Omental fat pad (tissue), 4 donors: ENCODE results near the gene FAM25G. TPM values are rescaled to one million over a fixed set of nuclear protein-coding genes. Genes with fewer than 3 reads are reported as not detected.
"Not testable (repeated sequence)": the region's sequence is repeated elsewhere in the genome, so short reads cannot be mapped to it uniquely, and the experiment has no call there.

Experiments
- ATAC-seq: fragments of 150-250 bp; one replicate; pipeline ENCODE4 v1.9.1; 2016; ENCODE audit warnings: mild to moderate bottlenecking, moderate library complexity; ENCODE audit not compliant: low FRiP score
- DNase-seq: peaks from one replicate; pipeline ENCODE4 v3.0.0-alpha.2; 2019; ENCODE audit warnings: low spot score
- total RNA-seq, 4 donors: library from RNA; depleted of rRNA; stranded (reverse); fragments of >200 nt; gene quantifications; one replicate each; pipeline ENCODE4 v1.1.0, GENCODE V29; 2016

Gene FAM25G
- total RNA-seq, result not detected

- not testable (repeated sequence) for DNase-seq, ATAC-seq
These were observed at the start of gene FAM25G for GRCh38 chr10:47491600-47491999. Gene FAM25G (minus strand): TSS chr10:47491700. CDS start chr10:47491674, 26 bp downstream.

- ATAC-seq, DNase-seq: not testable (repeated sequence)
These were observed 44.9 kb upstream of the FAM25G start for GRCh38 chr10:47536430-47536829.

- DNase-seq, ATAC-seq: not testable (repeated sequence)
These were observed 32.0 kb upstream of the FAM25G start, which contains the start of gene AGAP9 for GRCh38 chr10:47523475-47523874. Gene AGAP9 (minus strand): TSS chr10:47523638. CDS start chr10:47523526, 112 bp downstream.

- ATAC-seq, DNase-seq: not testable (repeated sequence)
These were observed 10.8 kb upstream of the FAM25G start for GRCh38 chr10:47502313-47502712.

- ATAC-seq, DNase-seq: not testable (repeated sequence)
These were observed 2.7 kb upstream of the FAM25G start for GRCh38 chr10:47494226-47494625.

- ATAC-seq, result not testable (repeated sequence)
These were observed 1.9 kb downstream of the FAM25G start for GRCh38 chr10:47489630-47490029.

GRCh38 chr10:47485943-47486342, 5.6 kb downstream of the FAM25G start:
- not testable (repeated sequence) for DNase-seq, ATAC-seq

More at GRCh38 chr10:47489630-47490029, 1.9 kb downstream of the FAM25G start:
- DNase-seq, result not testable (repeated sequence)

- not testable (repeated sequence) for DNase-seq, ATAC-seq
These were observed 6.7 kb downstream of the FAM25G start for GRCh38 chr10:47484786-47485185.

GRCh38 chr10:47483923-47484322, 7.6 kb downstream of the FAM25G start, which contains the start of gene ANXA8:
Gene ANXA8 (minus strand): TSS chr10:47484115. CDS start chr10:47483933, 182 bp downstream.
- not testable (repeated sequence) for DNase-seq
- peak; percentile 55 for ATAC-seq

GRCh38 chr10:47482367-47482766, 9.1 kb downstream of the FAM25G start:
- not testable (repeated sequence) for ATAC-seq, DNase-seq

GRCh38 chr10:47481768-47482181, 9.7 kb downstream of the FAM25G start:
- ATAC-seq, result peak; percentile 50
- not testable (repeated sequence) for DNase-seq

- ATAC-seq, result peak; percentile 92
These were observed 10.2 kb downstream of the FAM25G start for GRCh38 chr10:47481182-47481766.

GRCh38 chr10:47480133-47480532, 11.4 kb downstream of the FAM25G start:
- DNase-seq, ATAC-seq: not testable (repeated sequence)

More at GRCh38 chr10:47481182-47481766, 10.2 kb downstream of the FAM25G start:
- not testable (repeated sequence) for DNase-seq

GRCh38 chr10:47478114-47478513, 13.4 kb downstream of the FAM25G start:
- not testable (repeated sequence) for DNase-seq, ATAC-seq

- not testable (repeated sequence) for ATAC-seq, DNase-seq
These were observed 14.4 kb downstream of the FAM25G start for GRCh38 chr10:47477078-47477477.

- DNase-seq, ATAC-seq: not testable (repeated sequence)
These were observed 16.4 kb downstream of the FAM25G start for GRCh38 chr10:47475101-47475500.

- peak; percentile 19 for ATAC-seq
- DNase-seq, result not testable (repeated sequence)
These were observed 18.0 kb downstream of the FAM25G start for GRCh38 chr10:47473516-47473915.

- peak; percentile 81 for ATAC-seq
- not testable (repeated sequence) for DNase-seq
These were observed 18.9 kb downstream of the FAM25G start for GRCh38 chr10:47472647-47473046.

- not testable (repeated sequence) for DNase-seq, ATAC-seq
These were observed 19.4 kb downstream of the FAM25G start for GRCh38 chr10:47472072-47472471.

- not testable (repeated sequence) for DNase-seq, ATAC-seq
These were observed 22.6 kb downstream of the FAM25G start for GRCh38 chr10:47468731-47469528.
